ENCODE data around the gene PROSER2. TPM values are rescaled to one million over a fixed set of nuclear protein-coding genes. Genes with fewer than 3 reads are reported as not detected.

Gene PROSER2
- total RNA-seq, 1 donor from 2014 or later: 7.1 TPM

DNA sequence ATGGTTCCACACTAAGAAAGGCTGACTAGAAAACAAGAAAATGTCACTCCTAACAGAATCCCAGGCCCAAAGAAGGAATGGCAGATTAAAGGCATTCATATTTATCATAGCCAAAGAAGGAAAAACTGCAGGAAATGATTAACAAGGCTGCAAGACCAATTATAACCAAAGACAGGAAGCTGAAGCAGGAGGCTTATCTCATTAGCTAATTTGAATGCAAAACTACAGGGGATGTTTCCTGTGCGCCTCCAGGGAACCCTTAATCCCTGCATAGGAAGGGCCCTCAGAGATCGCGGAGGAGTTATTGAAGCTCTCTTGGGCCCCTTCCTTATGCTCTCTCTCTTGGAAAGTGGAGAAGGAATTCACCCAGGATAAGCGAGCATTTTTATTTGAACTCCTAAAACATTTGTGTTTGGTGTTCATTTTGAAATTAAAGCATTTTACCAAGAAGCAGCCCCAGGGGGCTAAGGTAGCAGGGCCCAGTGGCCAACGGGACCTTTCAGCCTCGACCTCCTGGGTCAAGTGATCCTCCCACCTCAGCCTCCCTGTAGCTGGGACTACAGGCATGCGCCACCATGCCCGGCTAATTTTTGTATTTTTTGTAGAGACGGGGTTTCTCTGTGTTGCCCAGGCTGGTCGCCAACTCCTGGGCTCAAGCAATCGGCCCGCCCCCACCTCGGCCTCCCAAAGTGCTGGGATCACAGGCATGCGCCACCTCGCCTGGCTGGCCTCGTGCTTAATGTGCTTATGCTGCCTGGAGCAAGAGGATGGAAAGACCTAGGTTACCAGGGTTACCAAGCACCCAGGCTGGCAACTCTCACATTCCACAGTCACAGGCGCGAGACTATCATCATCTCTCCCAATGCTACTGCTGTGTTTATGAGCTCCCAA lies 24.1 kb upstream of the PROSER2 start:
- Mint-ChIP-seq H3K36me3 (ENCODE audit: unreplicated experiment) (no peaks in the 10 kb centered on the region), H3K4me3 (ENCODE audit: unreplicated experiment) (no peak overlapping the region), H3K9me3 (ENCODE audit: unreplicated experiment) (no peaks in the 10 kb centered on the region), H3K4me1 (ENCODE audit: unreplicated experiment) (peaks cover 6% of the 10 kb centered on the region), H3K27ac (ENCODE audit: unreplicated experiment) (no peak overlapping the region), H3K27me3 (ENCODE audit: unreplicated experiment) (no peaks in the 10 kb centered on the region)
- no peak for DNase-seq (ENCODE audit: extremely low spot score, unreplicated experiment)
- TF ChIP-seq, protein P1, sequence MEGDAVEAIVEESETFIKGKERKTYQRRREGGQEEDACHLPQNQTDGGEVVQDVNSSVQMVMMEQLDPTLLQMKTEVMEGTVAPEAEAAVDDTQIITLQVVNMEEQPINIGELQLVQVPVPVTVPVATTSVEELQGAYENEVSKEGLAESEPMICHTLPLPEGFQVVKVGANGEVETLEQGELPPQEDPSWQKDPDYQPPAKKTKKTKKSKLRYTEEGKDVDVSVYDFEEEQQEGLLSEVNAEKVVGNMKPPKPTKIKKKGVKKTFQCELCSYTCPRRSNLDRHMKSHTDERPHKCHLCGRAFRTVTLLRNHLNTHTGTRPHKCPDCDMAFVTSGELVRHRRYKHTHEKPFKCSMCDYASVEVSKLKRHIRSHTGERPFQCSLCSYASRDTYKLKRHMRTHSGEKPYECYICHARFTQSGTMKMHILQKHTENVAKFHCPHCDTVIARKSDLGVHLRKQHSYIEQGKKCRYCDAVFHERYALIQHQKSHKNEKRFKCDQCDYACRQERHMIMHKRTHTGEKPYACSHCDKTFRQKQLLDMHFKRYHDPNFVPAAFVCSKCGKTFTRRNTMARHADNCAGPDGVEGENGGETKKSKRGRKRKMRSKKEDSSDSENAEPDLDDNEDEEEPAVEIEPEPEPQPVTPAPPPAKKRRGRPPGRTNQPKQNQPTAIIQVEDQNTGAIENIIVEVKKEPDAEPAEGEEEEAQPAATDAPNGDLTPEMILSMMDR (IDR thresholded peaks at IDR 0.05): no peak

DNA sequence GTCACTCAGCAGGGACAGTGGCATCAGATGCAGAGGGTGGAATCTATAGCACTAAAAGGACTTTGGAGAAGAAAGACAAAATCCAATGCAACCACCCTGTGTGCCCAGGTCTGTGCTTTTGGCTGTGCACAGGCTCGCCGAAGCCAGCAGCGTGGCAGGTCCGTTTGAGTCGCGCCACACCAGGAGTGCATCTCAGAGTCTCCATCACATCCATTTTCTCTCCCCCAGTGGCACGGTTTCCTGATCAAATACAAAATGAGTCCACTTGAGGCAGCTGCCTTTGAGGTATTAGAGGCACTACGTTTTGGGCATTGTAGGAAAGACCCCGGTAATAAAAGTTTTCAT lies 23.4 kb upstream of the PROSER2 start:
- Mint-ChIP-seq H3K27ac (ENCODE audit: unreplicated experiment) (no peak overlapping the region), H3K4me1 (ENCODE audit: unreplicated experiment) (peaks cover 4% of the 10 kb centered on the region), H3K4me3 (ENCODE audit: unreplicated experiment) (no peak overlapping the region), H3K27me3 (ENCODE audit: unreplicated experiment) (no peaks in the 10 kb centered on the region), H3K36me3 (ENCODE audit: unreplicated experiment) (no peaks in the 10 kb centered on the region), H3K9me3 (ENCODE audit: unreplicated experiment) (no peaks in the 10 kb centered on the region)
- no peak for DNase-seq (ENCODE audit: extremely low spot score, unreplicated experiment)
- TF ChIP-seq, protein P1 (IDR thresholded peaks at IDR 0.05): no peak

DNA sequence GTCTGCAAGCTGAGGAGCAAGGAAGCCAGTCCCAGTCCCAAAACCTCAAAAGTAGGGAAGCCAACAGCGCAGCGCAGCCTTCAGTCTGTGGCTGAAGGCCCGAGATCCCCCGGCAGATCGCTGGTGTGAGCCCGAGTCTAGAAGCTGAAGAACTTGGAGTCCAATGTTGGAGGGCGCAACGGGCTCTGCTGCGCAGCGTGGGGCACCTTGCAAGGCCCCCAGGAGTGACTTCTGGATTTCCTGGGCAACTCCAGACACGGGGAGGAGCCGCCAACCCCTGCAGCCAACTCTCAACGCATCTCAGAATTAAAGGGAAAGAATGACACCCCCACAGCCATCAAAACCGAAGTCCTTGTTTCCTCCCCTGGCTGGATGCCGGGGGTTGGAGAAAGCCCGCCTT lies 18.8 kb upstream of the PROSER2 start:
- DNase-seq (ENCODE audit: extremely low spot score, unreplicated experiment): no peak
- Mint-ChIP-seq H3K9me3 (ENCODE audit: unreplicated experiment) (no peaks in the 10 kb centered on the region), H3K4me3 (ENCODE audit: unreplicated experiment) (no peak overlapping the region)

DNA sequence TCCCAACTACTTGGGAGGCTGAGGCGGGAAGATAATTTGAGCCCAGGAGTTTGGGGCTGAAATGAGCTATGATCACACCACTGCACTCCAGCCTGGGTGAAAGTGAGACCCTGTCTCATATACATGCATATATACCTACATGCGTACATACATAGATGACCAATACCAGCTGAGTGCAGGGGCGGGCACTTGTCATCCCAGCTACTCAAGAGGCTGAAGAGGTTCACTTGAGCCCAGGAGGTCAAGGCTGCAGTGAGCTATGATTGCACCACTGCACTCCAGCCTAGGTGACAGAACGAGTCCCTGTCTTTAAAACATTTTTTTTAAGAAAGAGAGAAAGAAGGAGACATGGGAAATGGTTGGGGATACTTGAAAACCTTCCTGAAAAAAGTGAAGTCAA lies 17.4 kb upstream of the PROSER2 start:
- H3K27me3 Mint-ChIP-seq (ENCODE audit: unreplicated experiment): peaks cover 16% of the 10 kb centered on the region
- no peak overlapping the region for H3K4me3 Mint-ChIP-seq (ENCODE audit: unreplicated experiment)
- H3K27ac Mint-ChIP-seq (ENCODE audit: unreplicated experiment): no peak overlapping the region
- no peaks in the 10 kb centered on the region for H3K36me3 Mint-ChIP-seq (ENCODE audit: unreplicated experiment)
- TF ChIP-seq, protein P1 (IDR thresholded peaks at IDR 0.05): no peak
- H3K4me1 Mint-ChIP-seq (ENCODE audit: unreplicated experiment): peaks cover 11% of the 10 kb centered on the region
- DNase-seq (ENCODE audit: extremely low spot score, unreplicated experiment): no peak
- H3K9me3 Mint-ChIP-seq (ENCODE audit: unreplicated experiment): no peaks in the 10 kb centered on the region

More for the DNA sequence above, 18.8 kb upstream of the PROSER2 start:
- TF ChIP-seq, protein P1 (IDR thresholded peaks at IDR 0.05): no peak
- no peaks in the 10 kb centered on the region for H3K4me1 Mint-ChIP-seq (ENCODE audit: unreplicated experiment)
- peaks cover 12% of the 10 kb centered on the region for H3K27me3 Mint-ChIP-seq (ENCODE audit: unreplicated experiment)
- no peak overlapping the region for H3K27ac Mint-ChIP-seq (ENCODE audit: unreplicated experiment)
- no peaks in the 10 kb centered on the region for H3K36me3 Mint-ChIP-seq (ENCODE audit: unreplicated experiment)

DNA sequence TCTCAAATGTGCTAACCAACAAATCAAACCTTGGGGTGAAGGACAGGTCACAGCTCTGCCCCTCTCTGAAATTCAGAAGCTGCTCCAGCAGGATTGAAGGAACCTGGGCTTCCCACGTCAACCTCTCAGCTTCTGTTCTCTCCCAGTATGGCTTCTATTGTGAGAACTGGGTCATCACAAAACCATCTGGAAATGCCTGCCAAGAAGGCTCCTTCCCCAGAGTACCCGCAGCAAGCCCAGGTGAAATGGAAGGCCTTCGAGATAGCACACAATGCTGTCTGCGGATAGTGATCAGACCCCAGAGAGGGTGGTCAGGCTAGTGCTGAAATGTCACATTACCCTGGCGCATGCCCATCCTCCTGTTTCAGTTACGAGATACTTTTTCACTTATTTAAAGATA lies 16.4 kb upstream of the PROSER2 start:
- TF ChIP-seq, protein P1 (IDR thresholded peaks at IDR 0.05): no peak
- no peak for DNase-seq (ENCODE audit: extremely low spot score, unreplicated experiment)
- H3K27me3 Mint-ChIP-seq (ENCODE audit: unreplicated experiment): peaks cover 16% of the 10 kb centered on the region

More for the DNA sequence above, 16.4 kb upstream of the PROSER2 start:
- no peaks in the 10 kb centered on the region for H3K36me3 Mint-ChIP-seq (ENCODE audit: unreplicated experiment)
- no peaks in the 10 kb centered on the region for H3K9me3 Mint-ChIP-seq (ENCODE audit: unreplicated experiment)
- H3K27ac Mint-ChIP-seq (ENCODE audit: unreplicated experiment): no peak overlapping the region
- H3K4me3 Mint-ChIP-seq (ENCODE audit: unreplicated experiment): no peak overlapping the region
- peaks cover 11% of the 10 kb centered on the region for H3K4me1 Mint-ChIP-seq (ENCODE audit: unreplicated experiment)

Measured in osteocyte (in vitro differentiated cells).